ENCODE data around the gene PGP. TPM values are rescaled to one million over a fixed set of nuclear protein-coding genes. Genes with fewer than 3 reads are reported as not detected.
A peak's percentile ranks its signal among the peaks of the same experiment; 100 is the strongest.
"Not testable (repeated sequence)": the region's sequence is repeated elsewhere in the genome, so short reads cannot be mapped to it uniquely, and the experiment has no call there.

Gene PGP
- total RNA-seq, 2 experiments from 2014 or later, result 19.4 to 22.9 TPM

DNA sequence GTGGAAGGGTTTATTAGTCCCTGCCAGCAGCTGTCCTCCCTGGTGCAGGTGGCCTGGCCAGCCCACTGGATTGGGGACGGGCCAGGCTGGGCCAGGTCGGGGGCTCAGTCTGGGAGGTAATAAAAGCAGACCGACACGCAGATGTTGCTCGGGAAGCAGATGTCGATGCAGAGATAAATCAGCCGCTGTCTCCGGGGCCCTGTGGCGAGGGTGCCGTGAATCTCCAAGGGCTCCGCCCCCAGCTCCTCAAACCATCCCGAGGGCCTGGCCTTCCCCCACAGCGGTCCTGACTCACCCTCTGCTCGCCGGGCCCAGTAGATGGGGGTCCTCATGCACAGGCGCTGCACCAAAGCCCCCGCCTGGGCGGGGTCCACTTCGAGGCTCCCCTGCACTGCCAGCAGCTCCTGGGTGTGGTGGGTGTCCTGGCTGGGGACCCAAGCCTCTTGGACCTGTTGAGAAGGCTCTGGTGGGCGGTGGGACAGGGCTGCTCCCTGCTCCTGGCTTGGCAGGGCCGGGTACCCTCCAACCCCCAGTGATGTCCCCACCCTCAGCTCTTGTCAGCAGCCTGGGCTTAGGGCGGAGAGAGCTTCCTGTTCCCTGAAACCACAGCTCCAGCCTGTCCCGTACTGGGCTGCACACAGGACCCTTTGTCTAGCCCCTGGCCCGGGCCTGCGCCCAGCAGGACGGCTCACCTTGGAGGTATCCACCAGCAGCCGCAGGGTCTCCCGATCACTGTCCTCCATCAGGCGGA is 5.2 kb downstream of the PGP start:
- no peak overlapping the region for H3K4me3 Mint-ChIP-seq
- H3K27me3 Mint-ChIP-seq, result no peaks in the 10 kb centered on the region
- peaks cover 37% of the 10 kb centered on the region for H3K4me1 Mint-ChIP-seq
- no peak overlapping the region for H3K27ac Mint-ChIP-seq
- ChIA-PET POLR2A (no interaction called here), CTCF (interaction anchor here (1.2 kb wide), 1 partner anchor 13 kb away, joined by 3 read pairs; no protein-coding TSS in a partner anchor)
- no peaks in the 10 kb centered on the region for H3K9me3 Mint-ChIP-seq
- peaks cover 20% of the 10 kb centered on the region for H3K36me3 Mint-ChIP-seq (ENCODE audit: low read depth)
- DNase-seq, result no peak

DNA sequence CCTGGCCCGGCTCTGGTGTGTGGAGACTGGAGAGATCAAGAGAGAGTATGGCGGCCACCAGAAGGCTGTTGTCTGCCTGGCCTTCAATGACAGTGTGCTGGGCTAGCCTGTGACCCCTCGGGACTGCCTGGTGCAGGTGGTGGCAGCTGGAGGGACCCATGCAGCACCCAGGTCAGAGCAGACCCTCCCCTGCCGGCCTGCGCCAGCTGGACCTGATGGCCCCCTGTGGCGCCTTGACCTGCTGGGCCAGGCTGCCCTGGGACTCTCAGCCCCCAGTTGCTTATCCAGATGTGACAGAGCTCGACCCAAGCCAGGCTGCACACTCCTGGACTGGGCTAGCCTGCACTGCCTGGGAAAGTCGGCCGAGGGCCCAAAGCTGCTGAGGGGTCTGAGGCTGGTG is 5.9 kb downstream of the PGP start:
- POLR2A ChIA-PET, result no interaction called here
- DNase-seq, result no peak
- H3K4me1 Mint-ChIP-seq, result peaks cover 40% of the 10 kb centered on the region
- no peaks in the 10 kb centered on the region for H3K27me3 Mint-ChIP-seq
- peaks cover 20% of the 10 kb centered on the region for H3K36me3 Mint-ChIP-seq (ENCODE audit: low read depth)
- no peaks in the 10 kb centered on the region for H3K9me3 Mint-ChIP-seq
- no peak overlapping the region for H3K4me3 Mint-ChIP-seq
- H3K27ac Mint-ChIP-seq, result no peak overlapping the region
- CTCF ChIA-PET, result no interaction called here

GRCh38 chr16:2208308-2208707 is 6.3 kb downstream of the PGP start:
- no peaks in the 10 kb centered on the region for H3K27me3 Mint-ChIP-seq
- POLR2A ChIA-PET, result no interaction called here
- H3K36me3 Mint-ChIP-seq (ENCODE audit: low read depth), result peaks cover 18% of the 10 kb centered on the region
- no peaks in the 10 kb centered on the region for H3K9me3 Mint-ChIP-seq
- DNase-seq, result no peak
- CTCF ChIA-PET, result interaction anchor here (0.6 kb wide), 1 partner anchor 323 kb away, joined by 4 read pairs; no protein-coding TSS in a partner anchor
- H3K4me1 Mint-ChIP-seq, result peaks cover 40% of the 10 kb centered on the region
- H3K4me3 Mint-ChIP-seq, result no peak overlapping the region
- no peak overlapping the region for H3K27ac Mint-ChIP-seq

DNA sequence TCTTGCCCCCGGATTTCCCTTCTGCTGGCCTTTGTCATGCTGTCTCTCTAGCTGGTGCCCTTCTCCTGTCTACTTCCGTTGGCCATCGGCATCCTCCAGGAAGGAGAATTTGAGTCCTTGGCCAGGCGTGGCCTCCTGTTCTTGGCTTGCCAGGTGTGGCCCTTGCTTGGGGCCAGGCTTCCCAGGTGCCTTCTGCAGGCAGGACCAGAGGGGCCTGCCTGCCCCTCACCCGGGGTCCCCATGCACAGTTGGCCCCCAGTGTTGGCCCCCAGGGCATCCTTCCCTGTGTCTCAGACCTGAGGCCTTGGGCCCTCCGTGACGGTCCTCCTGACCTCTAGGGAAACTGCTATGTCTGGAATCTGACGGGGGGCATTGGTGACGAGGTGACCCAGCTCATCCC is 6.8 kb downstream of the PGP start:
- Mint-ChIP-seq H3K27ac (no peak overlapping the region), H3K4me1 (peaks cover 36% of the 10 kb centered on the region)

GRCh38 chr16:2206780-2207433 is 7.7 kb downstream of the PGP start:
- H3K4me1 Mint-ChIP-seq, result peaks cover 26% of the 10 kb centered on the region
- H3K27me3 Mint-ChIP-seq, result peaks cover 3% of the 10 kb centered on the region
- H3K36me3 Mint-ChIP-seq (ENCODE audit: low read depth), result peaks cover 15% of the 10 kb centered on the region
- H3K4me3 Mint-ChIP-seq, result peak overlapping the region; percentile 76
- peak overlapping the region; percentile 19 for H3K27ac Mint-ChIP-seq
- no peaks in the 10 kb centered on the region for H3K9me3 Mint-ChIP-seq
- ChIA-PET CTCF (interaction anchor here (0.6 kb wide), 1 partner anchor 40 kb away, joined by 3 read pairs; no protein-coding TSS in a partner anchor), POLR2A (no interaction called here)
- no peak for DNase-seq

More for the DNA sequence above, 6.8 kb downstream of the PGP start:
- Mint-ChIP-seq H3K4me3 (peak overlapping the region; percentile 58), H3K27me3 (no peaks in the 10 kb centered on the region), H3K9me3 (no peaks in the 10 kb centered on the region), H3K36me3 (ENCODE audit: low read depth) (peaks cover 16% of the 10 kb centered on the region)
- ChIA-PET POLR2A (no interaction called here), CTCF (interaction anchor here (0.6 kb wide), 1 partner anchor 323 kb away, joined by 4 read pairs; no protein-coding TSS in a partner anchor)
- DNase-seq, result no peak

GRCh38 chr16:2206420-2206779 is 8.2 kb downstream of the PGP start:
- ChIA-PET CTCF (interaction anchor here (0.6 to 1.4 kb wide), 2 partner anchors 9 to 41 kb away, joined by 3 read pairs; partner anchors contain the start of gene PGP), POLR2A (no interaction called here)
- peaks cover 15% of the 10 kb centered on the region for H3K36me3 Mint-ChIP-seq (ENCODE audit: low read depth)
- H3K27ac Mint-ChIP-seq, result peak overlapping the region; percentile 84
- peaks cover 4% of the 10 kb centered on the region for H3K27me3 Mint-ChIP-seq
- no peaks in the 10 kb centered on the region for H3K9me3 Mint-ChIP-seq
- no peak for DNase-seq
- H3K4me1 Mint-ChIP-seq, result peaks cover 24% of the 10 kb centered on the region
- peak overlapping the region; percentile 76 for H3K4me3 Mint-ChIP-seq

DNA sequence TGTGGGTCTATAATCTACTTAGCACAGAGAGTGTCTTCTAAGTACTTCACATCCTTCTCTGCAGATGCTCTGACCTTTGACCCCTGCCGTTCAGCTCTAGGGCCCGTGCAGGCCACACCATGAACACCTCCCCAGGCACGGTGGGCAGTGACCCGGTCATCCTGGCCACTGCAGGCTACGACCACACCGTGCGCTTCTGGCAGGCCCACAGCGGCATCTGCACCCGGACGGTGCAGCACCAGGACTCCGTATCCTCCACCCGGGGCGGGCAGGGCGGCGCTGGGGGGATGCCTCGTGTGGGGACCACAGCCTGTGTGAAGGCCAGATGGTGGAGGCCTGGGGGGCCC is 8.7 kb downstream of the PGP start:
- CTCF ChIA-PET, result interaction anchor here (1.4 kb wide), 1 partner anchor 9 kb away, joined by 3 read pairs; the partner anchor contains the start of gene PGP
- POLR2A ChIA-PET, result no interaction called here

GRCh38 chr16:2205104-2205966 is 9.3 kb downstream of the PGP start, which contains the start of gene MLST8:
Gene MLST8, plus strand, starts transcription at chr16:2205454. Its CDS starts 632 bp downstream, at chr16:2206086.
- POLR2A ChIA-PET, result no interaction called here
- peaks cover 4% of the 10 kb centered on the region for H3K27me3 Mint-ChIP-seq
- peak within 1 kb of the TSS; percentile 77 for H3K4me3 Mint-ChIP-seq
- H3K9me3 Mint-ChIP-seq, result no peaks in the 10 kb centered on the region
- H3K4me1 Mint-ChIP-seq, result peaks cover 24% of the 10 kb centered on the region
- H3K36me3 Mint-ChIP-seq (ENCODE audit: low read depth), result peaks cover 15% of the 10 kb centered on the region
- peak; percentile 88 for DNase-seq
- CTCF ChIA-PET, result interaction anchor here (1.4 kb wide), 1 partner anchor 10 kb away, joined by 3 read pairs; the partner anchor contains the start of gene PGP
- H3K27ac Mint-ChIP-seq, result peak within 1 kb of the TSS; percentile 87

More for the DNA sequence above, 8.7 kb downstream of the PGP start:
- peak overlapping the region; percentile 76 for H3K4me3 Mint-ChIP-seq
- H3K27me3 Mint-ChIP-seq, result peaks cover 4% of the 10 kb centered on the region
- peaks cover 24% of the 10 kb centered on the region for H3K4me1 Mint-ChIP-seq
- peak overlapping the region; percentile 84 for H3K27ac Mint-ChIP-seq
- peaks cover 15% of the 10 kb centered on the region for H3K36me3 Mint-ChIP-seq (ENCODE audit: low read depth)
- DNase-seq, result no peak
- H3K9me3 Mint-ChIP-seq, result no peaks in the 10 kb centered on the region

- Mint-ChIP-seq H3K4me1 (peaks cover 24% of the 10 kb centered on the region), H3K4me3 (peak overlapping the region; percentile 69), H3K27me3 (peaks cover 7% of the 10 kb centered on the region), H3K27ac (peak overlapping the region; percentile 71), H3K9me3 (no peaks in the 10 kb centered on the region), H3K36me3 (ENCODE audit: low read depth) (peaks cover 15% of the 10 kb centered on the region)
- ChIA-PET CTCF (interaction anchor here (0.6 kb wide), 1 partner anchor 1774 kb away, joined by 3 read pairs; no protein-coding TSS in a partner anchor), POLR2A (no interaction called here)
- no peak for DNase-seq
These were observed 10.1 kb downstream of the PGP start for GRCh38 chr16:2204416-2205103.

DNA sequence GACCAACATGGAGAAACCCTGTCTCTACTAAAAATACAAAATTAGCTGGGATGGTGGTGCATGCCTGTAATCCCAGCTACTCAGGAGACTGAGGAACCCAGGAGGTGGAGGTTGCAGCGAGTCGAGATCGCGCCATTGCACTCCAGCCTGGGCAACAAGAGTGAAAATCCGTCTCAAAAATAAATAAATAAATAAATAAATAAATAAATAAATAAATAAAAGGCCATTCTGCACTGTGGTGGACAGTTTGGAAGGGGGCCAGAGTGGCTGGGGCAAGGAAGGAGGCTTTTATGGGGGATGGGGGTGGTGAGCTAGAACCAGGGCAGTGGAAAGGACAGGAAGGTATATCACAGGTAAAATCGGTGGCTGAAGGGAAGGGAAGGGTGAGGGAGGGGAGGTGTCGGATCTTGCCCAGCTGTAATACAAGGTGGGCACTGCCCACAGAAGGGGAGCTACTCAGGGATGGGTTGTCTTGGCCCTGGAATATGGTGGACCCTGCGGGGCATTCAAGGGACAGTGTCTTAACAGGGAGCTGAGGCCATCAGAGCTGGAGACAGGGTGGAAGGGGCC is 11.4 kb downstream of the PGP start:
- POLR2A ChIA-PET, result interaction anchor here (1.0 kb wide), 1 partner anchor 49 kb away, joined by 3 read pairs; no protein-coding TSS in a partner anchor
- Mint-ChIP-seq H3K4me3 (peak overlapping the region; percentile 69), H3K4me1 (peaks cover 24% of the 10 kb centered on the region), H3K36me3 (ENCODE audit: low read depth) (peaks cover 13% of the 10 kb centered on the region), H3K27ac (peak overlapping the region; percentile 31), H3K27me3 (peaks cover 14% of the 10 kb centered on the region)
- CTCF ChIA-PET, result interaction anchor here (0.8 to 1.3 kb wide), 4 partner anchors 9 to 298 kb away, joined by 3 to 4 read pairs (median 4); no protein-coding TSS in a partner anchor
- DNase-seq, H3K9me3 Mint-ChIP-seq: not testable (repeated sequence)

GRCh38 chr16:2200313-2200712 is 14.3 kb downstream of the PGP start:
- H3K27ac Mint-ChIP-seq, result no peak overlapping the region
- H3K9me3 Mint-ChIP-seq, result no peaks in the 10 kb centered on the region
- H3K27me3 Mint-ChIP-seq, result peaks cover 30% of the 10 kb centered on the region
- DNase-seq, result no peak
- peaks cover 11% of the 10 kb centered on the region for H3K4me1 Mint-ChIP-seq
- CTCF ChIA-PET, result interaction anchor here (0.8 kb wide), 1 partner anchor 23 kb away, joined by 3 read pairs; the partner anchor contains the start of gene E4F1
- POLR2A ChIA-PET, result interaction anchor here (0.6 kb wide), 1 partner anchor 778 kb away, joined by 3 read pairs; no protein-coding TSS in a partner anchor
- H3K36me3 Mint-ChIP-seq (ENCODE audit: low read depth), result no peaks in the 10 kb centered on the region
- H3K4me3 Mint-ChIP-seq, result no peak overlapping the region
